Measurements from ENCODE around the gene CERCAM. TPM values are rescaled to one million over a fixed set of nuclear protein-coding genes. Genes with fewer than 3 reads are reported as not detected.

Gene CERCAM
- total and polyA plus RNA-seq, 4 donors: 1.1 to 2.9 (median 1.8) TPM

GRCh38 chr9:128429513-128430086 is 8.9 kb downstream of the CERCAM start:
- H3K36me3 ChIP-seq (ENCODE audit: control insufficient read depth in 4 of 4, insufficient read depth in 3 of 4, low read depth in 1 of 4, low read length in 3 of 4): no peaks in the 10 kb centered on the region
- WGBS: 90% methylated on average over 13 of the region's 13 CpGs
- no peak for DNase-seq (ENCODE audit: low spot score)
- H3K27me3 ChIP-seq (ENCODE audit: control insufficient read depth in 4 of 4, insufficient read depth in 4 of 4, low read length in 3 of 4): no peaks in the 10 kb centered on the region
- H3K9ac ChIP-seq (ENCODE audit: low read depth in 1 of 2, low read length in 2 of 2): no peak overlapping the region
- H3K4me3 ChIP-seq (ENCODE audit: low read depth in 1 of 3, low read length in 3 of 3): no peak overlapping the region
- H3K27ac ChIP-seq (ENCODE audit: low read depth in 1 of 2, low read length in 2 of 2): no peak overlapping the region
- H3K4me1 ChIP-seq (ENCODE audit: control insufficient read depth in 4 of 4, insufficient read depth in 4 of 4, low read length in 3 of 4): no peaks in the 10 kb centered on the region
- H3K9me3 ChIP-seq (ENCODE audit: control insufficient read depth in 4 of 4, low read length in 3 of 4): no peaks in the 10 kb centered on the region
- no peak for TF ChIP-seq JUND (IDR thresholded peaks at IDR 0.05)
- TF ChIP-seq RAD21 (IDR thresholded peaks at IDR 0.05): no peak
- TF ChIP-seq REST (IDR thresholded peaks at IDR 0.05): no peak
- no peak for TF ChIP-seq EGR1 (IDR thresholded peaks at IDR 0.05; ENCODE audit: low read depth in 2 of 2)
- TF ChIP-seq FOXA1 (IDR thresholded peaks at IDR 0.05): no peak
- no peak for TF ChIP-seq FOXA2 (IDR thresholded peaks at IDR 0.05)
- TF ChIP-seq ZBTB33 (IDR thresholded peaks at IDR 0.05): no peak
- TF ChIP-seq SP1 (IDR thresholded peaks at IDR 0.05): no peak
- no peak for TF ChIP-seq YY1 (IDR thresholded peaks at IDR 0.05)
- no peak for TF ChIP-seq CTCF (IDR thresholded peaks at IDR 0.05; ENCODE audit: low read depth, low read length, missing input control)
- no peak for TF ChIP-seq NR2F2 (IDR thresholded peaks at IDR 0.05)
- TF ChIP-seq TAF1 (conservative IDR thresholded peaks at IDR 0.05): no peak
- TF ChIP-seq HNF4A (conservative IDR thresholded peaks at IDR 0.05): no peak
- no peak for TF ChIP-seq MAX (IDR thresholded peaks at IDR 0.05)
- TF ChIP-seq HNF4G (IDR thresholded peaks at IDR 0.05): no peak
- TF ChIP-seq ATF3 (IDR thresholded peaks at IDR 0.05): no peak
- no peak for TF ChIP-seq GABPA (IDR thresholded peaks at IDR 0.05 in 1 of 2, conservative IDR thresholded peaks at IDR 0.05 in 1 of 2)
- no peak for TF ChIP-seq RXRA (IDR thresholded peaks at IDR 0.05)

All from liver (tissue), 9 donors.